Astrocyte of the cerebellum (primary cell): Measurements from ENCODE around the gene KRT3.

Source experiments
- DNase-seq: peaks from one replicate; pipeline ENCODE4 v3.0.0-alpha.2; 2011; ENCODE audit warnings: low read depth
- H3K4me3 ChIP-seq: 2 replicates; pipeline ENCODE4 v1.5.1; 2011; ENCODE audit warnings: mild to moderate bottlenecking, low read depth, low read length, moderate library complexity
- CTCF ChIP-seq: IDR thresholded peaks from 2 replicates; pipeline ENCODE4 v1.5.1; 2012; ENCODE audit warnings: low read length, low read depth, moderate library complexity, mild to moderate bottlenecking; ENCODE audit errors: missing control alignments
- in situ Hi-C: cut with HindIII; loops from 2 replicates; pipeline ENCODE4 v1.10.0; 2017; ENCODE audit warnings: low sequenced_read_pairs

The KRT3 gene

GRCh38 chr12:52827499-52828090, 31.7 kb upstream of the KRT3 start:
- no peak for TF ChIP-seq CTCF
- H3K4me3 ChIP-seq: no peak overlapping the region
- DNase-seq: no peak
- in situ Hi-C loops: no loop called here

GRCh38 chr12:52826611-52827498, 30.9 kb upstream of the KRT3 start:
- no peak overlapping the region for H3K4me3 ChIP-seq
- TF ChIP-seq CTCF: no peak
- in situ Hi-C loops: no loop called here
- no peak for DNase-seq

- in situ Hi-C loops: no loop called here
- TF ChIP-seq CTCF: no peak
- no peak overlapping the region for H3K4me3 ChIP-seq
- DNase-seq: no peak
Measured at GRCh38 chr12:52825961-52826360, 30.0 kb upstream of the KRT3 start.

GRCh38 chr12:52824741-52825410, 29.0 kb upstream of the KRT3 start:
- TF ChIP-seq CTCF: no peak
- no peak for DNase-seq
- in situ Hi-C loops: no loop called here
- no peak overlapping the region for H3K4me3 ChIP-seq

- in situ Hi-C loops: no loop called here
- no peak for DNase-seq
- no peak for TF ChIP-seq CTCF
- H3K4me3 ChIP-seq: no peak overlapping the region
Measured at GRCh38 chr12:52823761-52824450, 28.0 kb upstream of the KRT3 start.
